ENCODE results near the gene MCOLN3.

MCOLN3 gene

GRCh38 chr1:85047144-85047471 lies 1.2 kb downstream of the MCOLN3 start:
- no peak overlapping the region for H2AFZ ChIP-seq (ENCODE audit: low read length)
- DNase-seq = no peak
- H3K9me3 ChIP-seq (replicated peaks; ENCODE audit: insufficient read depth, low read length) = no peaks in the 10 kb centered on the region
- H3K36me3 ChIP-seq (replicated peaks; ENCODE audit: insufficient read depth, low read length) = no peaks in the 10 kb centered on the region
- H3K4me1 ChIP-seq (ENCODE audit: low read length) = no peaks in the 10 kb centered on the region
- no peaks in the 10 kb centered on the region for H3K9me2 ChIP-seq (replicated peaks; ENCODE audit: insufficient read depth, low read length)
- H3K4me3 ChIP-seq (ENCODE audit: low read length) = no peak overlapping the region
- no peaks in the 10 kb centered on the region for H3K27me3 ChIP-seq (replicated peaks; ENCODE audit: insufficient read depth, low read length)
- no peak overlapping the region for H3K4me2 ChIP-seq (ENCODE audit: low read depth, low read length)
- no peaks in the 10 kb centered on the region for H4K20me1 ChIP-seq (ENCODE audit: insufficient read depth, low read length)
- no peak overlapping the region for H3K27ac ChIP-seq (ENCODE audit: low read length)
- no peak overlapping the region for H3K9ac ChIP-seq (ENCODE audit: low read length)
- no peaks in the 10 kb centered on the region for H3F3A ChIP-seq (ENCODE audit: insufficient read depth, low read length)
- no peak for TF ChIP-seq EZH2phosphoT487 (IDR thresholded peaks at IDR 0.05; ENCODE audit: low read length)
- no peak for TF ChIP-seq EZH2 (optimal IDR thresholded peaks at IDR 0.05; ENCODE audit: low read depth, low read length)
- TF ChIP-seq CTCF (IDR thresholded peaks at IDR 0.05; ENCODE audit: low read length) = no peak
- no peaks in the 10 kb centered on the region for H3K79me2 ChIP-seq (ENCODE audit: low read length)

GRCh38 chr1:85042413-85042812 lies 5.9 kb downstream of the MCOLN3 start:
- no peaks in the 10 kb centered on the region for H3K4me1 ChIP-seq (ENCODE audit: low read length)
- no peak overlapping the region for H3K9ac ChIP-seq (ENCODE audit: low read length)
- no peak overlapping the region for H3K4me2 ChIP-seq (ENCODE audit: low read depth, low read length)
- no peak overlapping the region for H2AFZ ChIP-seq (ENCODE audit: low read length)
- TF ChIP-seq EZH2 (optimal IDR thresholded peaks at IDR 0.05; ENCODE audit: low read depth, low read length) (no peak), CTCF (IDR thresholded peaks at IDR 0.05; ENCODE audit: low read length) (no peak), EZH2phosphoT487 (IDR thresholded peaks at IDR 0.05; ENCODE audit: low read length) (no peak)
- H3K27me3 ChIP-seq (replicated peaks; ENCODE audit: insufficient read depth, low read length) = no peaks in the 10 kb centered on the region
- H3K27ac ChIP-seq (ENCODE audit: low read length) = no peak overlapping the region
- H4K20me1 ChIP-seq (ENCODE audit: insufficient read depth, low read length) = no peaks in the 10 kb centered on the region
- no peak overlapping the region for H3K4me3 ChIP-seq (ENCODE audit: low read length)
- no peaks in the 10 kb centered on the region for H3K79me2 ChIP-seq (ENCODE audit: low read length)
- H3F3A ChIP-seq (ENCODE audit: insufficient read depth, low read length) = no peaks in the 10 kb centered on the region
- H3K36me3 ChIP-seq (replicated peaks; ENCODE audit: insufficient read depth, low read length) = no peaks in the 10 kb centered on the region
- DNase-seq = no peak
- H3K9me3 ChIP-seq (replicated peaks; ENCODE audit: insufficient read depth, low read length) = no peaks in the 10 kb centered on the region
- H3K9me2 ChIP-seq (replicated peaks; ENCODE audit: insufficient read depth, low read length) = no peaks in the 10 kb centered on the region

DNA sequence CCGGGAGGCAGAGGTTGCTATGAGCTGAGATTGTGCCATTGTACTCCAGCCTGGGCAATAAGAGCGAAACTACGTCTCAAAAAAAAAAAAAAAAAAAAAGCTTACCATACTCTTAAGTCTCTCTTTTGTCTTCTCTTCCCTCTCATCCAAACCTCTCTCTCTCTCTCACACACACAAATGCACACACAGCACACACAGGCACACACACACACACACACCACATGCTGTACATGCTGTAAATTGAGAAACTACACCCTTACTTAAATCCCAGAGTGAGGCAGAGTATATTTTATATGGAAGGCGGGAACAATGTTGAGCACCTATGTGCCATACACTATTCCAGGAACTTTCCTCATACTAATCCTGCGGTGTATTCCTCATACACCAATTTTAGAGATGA lies 6.5 kb downstream of the MCOLN3 start:
- Histone ChIP-seq H4K20me1 (ENCODE audit: insufficient read depth, low read length) (no peaks in the 10 kb centered on the region), H3K79me2 (ENCODE audit: low read length) (no peaks in the 10 kb centered on the region)
- no peak for DNase-seq

More for the DNA sequence above, 6.5 kb downstream of the MCOLN3 start:
- Histone ChIP-seq H3F3A (ENCODE audit: insufficient read depth, low read length) (no peaks in the 10 kb centered on the region), H3K9me2 (replicated peaks; ENCODE audit: insufficient read depth, low read length) (no peaks in the 10 kb centered on the region), H3K9ac (ENCODE audit: low read length) (no peak overlapping the region), H3K9me3 (replicated peaks; ENCODE audit: insufficient read depth, low read length) (no peaks in the 10 kb centered on the region), H3K4me1 (ENCODE audit: low read length) (no peaks in the 10 kb centered on the region), H3K36me3 (replicated peaks; ENCODE audit: insufficient read depth, low read length) (no peaks in the 10 kb centered on the region), H3K27ac (ENCODE audit: low read length) (no peak overlapping the region), H3K27me3 (replicated peaks; ENCODE audit: insufficient read depth, low read length) (no peaks in the 10 kb centered on the region), H3K4me3 (ENCODE audit: low read length) (no peak overlapping the region), H3K4me2 (ENCODE audit: low read depth, low read length) (no peak overlapping the region), H2AFZ (ENCODE audit: low read length) (no peak overlapping the region)
- TF ChIP-seq EZH2 (optimal IDR thresholded peaks at IDR 0.05; ENCODE audit: low read depth, low read length) = no peak
- no peak for TF ChIP-seq CTCF (IDR thresholded peaks at IDR 0.05; ENCODE audit: low read length)
- TF ChIP-seq EZH2phosphoT487 (IDR thresholded peaks at IDR 0.05; ENCODE audit: low read length) = no peak
